Measurements from ENCODE around the gene ADAD2. TPM values are rescaled to one million over a fixed set of nuclear protein-coding genes. Genes with fewer than 3 reads are reported as not detected.

The ADAD2 gene
- total and polyA plus RNA-seq, 2 of the 4 experiments (the other 2 are of a cell fraction), result not detected

DNA sequence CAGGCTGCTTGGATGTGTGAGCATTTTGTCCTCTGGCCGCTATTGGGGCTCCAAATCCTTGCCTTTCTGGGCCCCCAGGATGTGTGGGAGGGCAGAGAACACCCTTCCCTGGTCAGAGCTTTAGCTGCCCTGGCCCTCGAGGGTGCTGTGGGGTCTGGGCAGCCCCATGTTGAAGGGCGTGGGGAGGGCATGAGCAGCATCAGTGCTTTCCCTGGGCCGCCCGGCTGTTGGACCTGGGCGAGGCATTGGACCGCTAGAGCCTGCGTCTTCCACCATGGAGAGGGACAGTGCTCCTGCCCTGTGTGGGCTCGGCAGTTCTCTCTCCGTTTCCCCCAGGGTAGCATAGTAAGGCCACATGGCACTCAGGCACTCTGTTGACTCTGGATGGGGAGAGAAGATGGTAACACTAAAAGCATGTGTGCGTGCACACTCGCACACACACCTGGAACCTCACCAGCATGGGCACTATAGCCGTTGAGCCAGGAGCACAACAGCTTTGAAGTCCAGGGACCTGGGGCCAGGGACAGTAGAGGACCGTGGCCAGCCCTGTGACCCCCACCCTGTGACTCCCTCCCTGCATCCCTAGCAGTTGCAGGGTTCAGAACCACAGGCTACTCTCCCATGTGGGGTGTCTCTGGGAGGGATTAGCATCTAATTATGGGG, 6.6 kb downstream of the ADAD2 start:
- in situ Hi-C loops (cut with MboI; ENCODE audit: low sequenced_read_pairs) (no loop called here), dilution Hi-C loops (cut with HindIII; ENCODE audit: low sequenced_read_pairs, unreplicated experiment) (no loop called here), intact Hi-C loops (cut with micrococcal nuclease) (no loop called here)
- no peak overlapping the region for H3K4me2 ChIP-seq (ENCODE audit: low read depth, low read length)
- ChIA-PET POLR2A (ENCODE audit: unreplicated experiment) (no interaction called here), CTCF (interaction anchor here (1.9 kb wide), 1 partner anchor 11 kb away, joined by 9 read pairs; the partner anchor contains the start of gene TAF1C)
- H3K9me1 ChIP-seq (ENCODE audit: insufficient read depth, low read length), result no peaks in the 10 kb centered on the region
- no peak for ATAC-seq (ENCODE audit: low read depth)
- no peak overlapping the region for H3K56ac ChIP-seq (ENCODE audit: extremely low read depth, insufficient read depth, low read length)
- H3K18ac ChIP-seq (ENCODE audit: low read depth, low read length), result no peak overlapping the region
- H2BK120ac ChIP-seq (ENCODE audit: low read depth, low read length), result no peak overlapping the region
- no peak overlapping the region for H4K91ac ChIP-seq (ENCODE audit: insufficient read depth, low read depth, low read length)
- peak overlapping the region; percentile 72 for H2AFZ ChIP-seq (replicated peaks; ENCODE audit: low read length, poor library complexity)
- DNase-seq, result no peak
- H4K8ac ChIP-seq (ENCODE audit: low read depth in 2 of 2, low read length in 2 of 2), result no peak overlapping the region
- H3K27ac ChIP-seq (ENCODE audit: insufficient read depth, low read length), result no peak overlapping the region
- no peaks in the 10 kb centered on the region; the same call in 1 of the 2 replicates for H4K20me1 ChIP-seq (ENCODE audit: insufficient read depth, low read length)
- no peak overlapping the region for H2BK5ac ChIP-seq (ENCODE audit: low read depth, low read length, poor library complexity, severe bottlenecking)
- whole genome bisulfite sequencing, 2 experiments (ENCODE audit: extremely low coverage in 2 of 2, insufficient read length in 1 of 2), result 98% methylated on average over 7 of the region's 14 CpGs; no CpG with 5 or more reads in 1 of the 2 experiments
- H3K27me3 ChIP-seq (ENCODE audit: control insufficient read depth, insufficient read depth, low read length), result peaks cover 34% of the 10 kb centered on the region
- H2BK15ac ChIP-seq (ENCODE audit: low read depth, low read length), result no peak overlapping the region
- no peak overlapping the region for H3K14ac ChIP-seq (replicated peaks; ENCODE audit: low read depth, low read length)
- H4K5ac ChIP-seq (ENCODE audit: low read depth, low read length), result no peak overlapping the region
- H2AK5ac ChIP-seq (ENCODE audit: low read depth, low read length), result no peak overlapping the region
- peaks cover 2% of the 10 kb centered on the region; the same call in 1 of the 2 replicates for H3K4me1 ChIP-seq (ENCODE audit: control insufficient read depth, insufficient read depth, low read length)
- H3K4ac ChIP-seq (ENCODE audit: low read depth, low read length), result no peak overlapping the region
- H3K9ac ChIP-seq (ENCODE audit: low read depth, low read length), result no peak overlapping the region
- no peaks in the 10 kb centered on the region for H3K79me1 ChIP-seq (ENCODE audit: low read depth in 1 of 2, low read length in 2 of 2)
- H2BK20ac ChIP-seq (ENCODE audit: low read depth, low read length), result no peak overlapping the region
- TF ChIP-seq FOS (IDR thresholded peaks at IDR 0.05; ENCODE audit: low read depth, low read length) (no peak), RCOR1 (IDR thresholded peaks at IDR 0.05; ENCODE audit: insufficient replicate concordance, low read length) (no peak), POLR2A (IDR thresholded peaks at IDR 0.05; ENCODE audit: low read depth, low read length) (no peak), RFX5 (IDR thresholded peaks at IDR 0.05; ENCODE audit: low read depth, low read length) (no peak), CEBPB (IDR thresholded peaks at IDR 0.05; ENCODE audit: low read depth, low read length) (no peak), CHD1 (IDR thresholded peaks at IDR 0.05; ENCODE audit: low read depth, low read length) (no peak)
- H3K36me3 ChIP-seq (ENCODE audit: control insufficient read depth, insufficient read depth, low read length), result no peaks in the 10 kb centered on the region
- H2AK9ac ChIP-seq (replicated peaks; ENCODE audit: low read depth, low read length, poor library complexity), result no peak overlapping the region
- H3K4me3 ChIP-seq (ENCODE audit: insufficient read depth, low read depth, low read length), result no peak overlapping the region
- no peak overlapping the region for H3K23ac ChIP-seq (ENCODE audit: low read depth, low read length)
- BruUV-seq (replicated peaks), result no TSS peak
- no peaks in the 10 kb centered on the region for H3K9me3 ChIP-seq (ENCODE audit: control insufficient read depth, insufficient read depth, low read length)

All from IMR-90 (cell line).